Hippocampal formation (tissue), 2 donors: Measurements from ENCODE around the gene CACNA1C.

Experiments
- DNase-seq, 2 donors: peaks; one replicate each; lab custom pipeline; 2025; lab: John Stamatoyannopoulos, UW

Gene CACNA1C

GRCh38 chr12:2035431-2036055 lies 17.2 kb upstream of the CACNA1C start:
- peak in 1 of 2 donors; percentile 15 for DNase-seq

GRCh38 chr12:2039034-2039433 lies 13.8 kb upstream of the CACNA1C start:
- DNase-seq = no peak

- DNase-seq = no peak
These were observed 9.7 kb upstream of the CACNA1C start for GRCh38 chr12:2043054-2043453.

- DNase-seq = no peak
These were observed 8.6 kb upstream of the CACNA1C start for GRCh38 chr12:2044165-2044564.

GRCh38 chr12:2046957-2047356 lies 5.8 kb upstream of the CACNA1C start:
- no peak for DNase-seq

- no peak for DNase-seq
These were observed 5.0 kb upstream of the CACNA1C start for GRCh38 chr12:2047752-2048151.

GRCh38 chr12:2049604-2050540 lies 2.9 kb upstream of the CACNA1C start:
- DNase-seq = no peak

- no peak for DNase-seq
These were observed 826 bp upstream of the CACNA1C start for GRCh38 chr12:2051700-2052621.

- DNase-seq = no peak
These were observed 904 bp downstream of the CACNA1C start for GRCh38 chr12:2053691-2054090.

- DNase-seq = no peak
These were observed 1.6 kb downstream of the CACNA1C start for GRCh38 chr12:2054091-2055018.

- no peak for DNase-seq
These were observed 4.4 kb downstream of the CACNA1C start for GRCh38 chr12:2057041-2057794.

- no peak for DNase-seq
These were observed 5.1 kb downstream of the CACNA1C start for GRCh38 chr12:2057795-2058408.

- no peak for DNase-seq
These were observed 6.0 kb downstream of the CACNA1C start for GRCh38 chr12:2058837-2059236.

- no peak for DNase-seq
These were observed 8.6 kb downstream of the CACNA1C start for GRCh38 chr12:2061402-2061801.

- DNase-seq = no peak
These were observed 11.3 kb downstream of the CACNA1C start for GRCh38 chr12:2064071-2064507.

- DNase-seq = no peak
These were observed 15.9 kb downstream of the CACNA1C start for GRCh38 chr12:2068653-2069052.

GRCh38 chr12:2070440-2071045 lies 17.8 kb downstream of the CACNA1C start:
- no peak for DNase-seq

- DNase-seq = no peak
These were observed 22.0 kb downstream of the CACNA1C start for GRCh38 chr12:2074792-2075191.

GRCh38 chr12:2075508-2076195 lies 22.9 kb downstream of the CACNA1C start:
- no peak for DNase-seq
